GM10266 (cell line): ENCODE measurements around the gene SGIP1.

Experiments used
- DNase-seq: peaks from one replicate; pipeline ENCODE4 v3.0.0; 2012; ENCODE audit errors: extremely low spot score
- CTCF ChIP-seq: IDR thresholded peaks from 2 replicates; pipeline ENCODE4 v1.5.1; 2012; ENCODE audit warnings: mild to moderate bottlenecking, low read depth; ENCODE audit not compliant: control insufficient read depth, insufficient read depth; ENCODE audit errors: missing control alignments

SGIP1 gene

GRCh38 chr1:66770694-66771093 lies 236.7 kb downstream of the SGIP1 start:
- TF ChIP-seq CTCF: no peak
- no peak for DNase-seq

GRCh38 chr1:66773227-66773626 lies 239.3 kb downstream of the SGIP1 start:
- TF ChIP-seq CTCF: no peak
- DNase-seq: no peak

- no peak for TF ChIP-seq CTCF
These were observed 240.5 kb downstream of the SGIP1 start for GRCh38 chr1:66774438-66774837.

GRCh38 chr1:66775646-66776045 lies 241.7 kb downstream of the SGIP1 start:
- TF ChIP-seq CTCF: no peak
- DNase-seq: no peak

More at GRCh38 chr1:66774438-66774837, 240.5 kb downstream of the SGIP1 start:
- no peak for DNase-seq

- TF ChIP-seq CTCF: no peak
- DNase-seq: no peak
These were observed 243.9 kb downstream of the SGIP1 start for GRCh38 chr1:66777831-66778230.

- no peak for TF ChIP-seq CTCF
- DNase-seq: no peak
These were observed 244.3 kb downstream of the SGIP1 start for GRCh38 chr1:66778266-66778665.

- TF ChIP-seq CTCF: no peak
- no peak for DNase-seq
These were observed 245.0 kb downstream of the SGIP1 start for GRCh38 chr1:66778969-66779368.
